GM06990 (cell line): ENCODE data around the gene TEX26.

Experiments used
- DNase-seq: peaks from one replicate; pipeline ENCODE4 v3.0.0-alpha.2; 2011; ENCODE audit not compliant: insufficient read length; ENCODE audit errors: extremely low read depth
- H3K27me3 ChIP-seq: replicated peaks from 2 replicates; pipeline ENCODE4 v1.6.0; 2011; ENCODE audit warnings: low read length; ENCODE audit not compliant: control insufficient read depth, insufficient read depth
- H3K36me3 ChIP-seq: 2 replicates; pipeline ENCODE4 v1.5.1; 2011; ENCODE audit warnings: low read length; ENCODE audit not compliant: control insufficient read depth, insufficient read depth
- H3K4me3 ChIP-seq: replicated peaks from 2 replicates; pipeline ENCODE4 v1.5.1; 2011; ENCODE audit warnings: low read depth, mild to moderate bottlenecking, control low read depth, low read length
- CTCF ChIP-seq: IDR thresholded peaks from 2 replicates; pipeline ENCODE4 v1.5.1; 2011; ENCODE audit warnings: low read length, control low read depth, mild to moderate bottlenecking, inconsistent platforms; ENCODE audit not compliant: insufficient read depth, poor library complexity, severe bottlenecking

The TEX26 gene

DNA sequence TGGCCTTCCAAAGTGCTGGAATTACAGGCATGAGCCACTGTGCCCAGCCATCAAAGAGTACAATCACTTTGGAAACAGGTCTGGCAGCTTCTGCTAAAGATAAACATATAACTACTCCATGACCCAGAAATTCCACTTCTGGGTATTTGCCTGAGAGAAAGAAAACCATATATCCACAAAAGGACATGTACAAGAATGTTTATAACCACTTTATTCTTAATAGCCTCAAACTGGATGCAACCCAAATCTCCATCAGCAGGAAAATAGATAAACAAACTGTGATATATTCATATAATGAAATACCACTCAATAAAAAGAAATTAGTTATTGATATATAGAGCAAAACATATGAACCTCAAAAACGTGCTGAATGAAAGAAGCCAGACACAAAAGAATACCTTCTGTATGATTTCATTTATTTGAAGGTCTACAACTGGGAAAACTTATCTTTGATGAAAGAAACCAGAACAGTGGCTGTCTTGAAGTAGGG lies 40.5 kb downstream of the TEX26 start:
- DNase-seq = no peak
- TF ChIP-seq CTCF = no peak
- H3K36me3 ChIP-seq = no peaks in the 10 kb centered on the region

DNA sequence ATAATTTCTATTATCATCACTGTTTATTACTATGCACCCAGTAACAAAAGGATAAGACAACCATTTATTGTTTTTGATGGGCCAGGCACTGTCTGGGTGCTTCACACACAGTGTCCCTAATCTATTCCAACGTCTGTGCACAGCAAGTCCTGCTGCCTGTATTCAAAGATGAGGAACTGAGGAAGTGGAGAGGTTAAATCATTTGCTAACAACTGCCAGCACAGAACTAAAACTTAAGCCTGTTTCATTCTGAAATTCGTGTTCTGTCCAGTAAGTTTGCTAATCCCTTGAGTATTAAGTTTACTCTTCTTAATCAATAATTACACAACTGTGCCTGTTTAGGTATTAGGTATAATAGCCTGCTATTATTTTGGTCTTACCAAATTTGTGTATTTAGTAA lies 41.9 kb downstream of the TEX26 start:
- no peak overlapping the region for H3K4me3 ChIP-seq
- TF ChIP-seq CTCF = no peak
- peaks cover 1% of the 10 kb centered on the region; the same call in 1 of the 2 replicates for H3K27me3 ChIP-seq
- H3K36me3 ChIP-seq = no peaks in the 10 kb centered on the region
- DNase-seq = no peak

More for the DNA sequence above, 40.5 kb downstream of the TEX26 start:
- peaks cover 1% of the 10 kb centered on the region for H3K27me3 ChIP-seq
- no peak overlapping the region for H3K4me3 ChIP-seq

DNA sequence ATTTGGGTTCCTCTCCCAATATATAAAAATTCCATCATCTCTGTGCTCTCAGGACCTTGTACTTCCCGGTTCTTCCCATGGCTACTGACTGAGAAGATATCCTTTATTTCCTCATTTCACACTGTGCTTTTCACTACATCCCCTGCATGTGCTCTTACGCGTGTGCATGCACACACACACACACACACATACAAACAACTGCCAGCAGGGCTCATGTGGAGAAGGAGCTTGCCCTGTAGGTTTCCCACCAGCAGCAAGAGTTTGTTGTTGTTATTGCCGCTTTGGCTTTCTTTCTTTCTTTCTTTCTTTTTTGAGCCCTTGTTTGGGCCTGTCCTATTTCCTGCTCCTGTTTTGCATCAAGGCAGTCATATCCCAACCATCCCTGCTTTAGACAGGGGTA lies 43.6 kb downstream of the TEX26 start:
- Histone ChIP-seq H3K4me3 (no peak overlapping the region), H3K27me3 (peaks cover 1% of the 10 kb centered on the region; the same call in 1 of the 2 replicates), H3K36me3 (no peaks in the 10 kb centered on the region)
- TF ChIP-seq CTCF = no peak
- DNase-seq = no peak

GRCh38 chr13:30978981-30979956 lies 46.8 kb downstream of the TEX26 start:
- H3K36me3 ChIP-seq = no peaks in the 10 kb centered on the region
- peak; percentile 12 for DNase-seq
- no peak overlapping the region for H3K4me3 ChIP-seq
- peak; percentile 92 for TF ChIP-seq CTCF
- H3K27me3 ChIP-seq = no peaks in the 10 kb centered on the region

GRCh38 chr13:30982506-30982905 lies 50.0 kb downstream of the TEX26 start:
- H3K27me3 ChIP-seq = no peaks in the 10 kb centered on the region
- no peak for DNase-seq
- H3K4me3 ChIP-seq = no peak overlapping the region
- H3K36me3 ChIP-seq = no peaks in the 10 kb centered on the region
- no peak for TF ChIP-seq CTCF

DNA sequence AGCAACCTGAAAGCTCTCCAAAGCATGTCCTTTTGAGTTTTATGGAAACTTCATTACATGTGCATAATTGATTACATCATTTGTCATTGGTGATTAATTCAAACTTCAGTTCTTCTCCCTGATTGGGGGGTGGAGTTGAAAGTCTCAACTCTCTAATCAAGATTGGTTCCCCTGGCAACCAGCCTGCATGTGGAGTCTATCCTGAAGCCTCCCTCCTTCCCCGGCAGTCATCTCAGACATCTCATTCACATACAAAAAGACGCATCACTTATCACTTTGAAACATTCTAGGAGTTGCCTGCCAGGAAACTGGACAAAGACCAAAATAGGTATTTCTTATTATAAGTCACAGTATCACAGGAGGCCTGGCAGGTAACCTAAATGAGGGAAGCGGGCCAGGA lies 50.5 kb downstream of the TEX26 start:
- no peaks in the 10 kb centered on the region for H3K36me3 ChIP-seq
- no peak for DNase-seq
- no peaks in the 10 kb centered on the region for H3K27me3 ChIP-seq
- no peak overlapping the region for H3K4me3 ChIP-seq
- no peak for TF ChIP-seq CTCF
